RPMI7951 (cell line): ENCODE data around the gene MYO6. TPM values are rescaled to one million over a fixed set of nuclear protein-coding genes. Genes with fewer than 3 reads are reported as not detected.

Experiments
- DNase-seq: peaks from one replicate; pipeline ENCODE4 v3.0.0-alpha.2; 2012; ENCODE audit warnings: low read depth
- total RNA-seq: library from RNA; depleted of rRNA; stranded (reverse); fragments of >200 nt; shearing (Covaris generic); gene quantifications from 2 replicates; pipeline ENCODE4 v1.2.3, GENCODE V29; 2014

MYO6 gene
- total RNA-seq, 1 experiment from 2014 or later = 6.0 TPM

DNA sequence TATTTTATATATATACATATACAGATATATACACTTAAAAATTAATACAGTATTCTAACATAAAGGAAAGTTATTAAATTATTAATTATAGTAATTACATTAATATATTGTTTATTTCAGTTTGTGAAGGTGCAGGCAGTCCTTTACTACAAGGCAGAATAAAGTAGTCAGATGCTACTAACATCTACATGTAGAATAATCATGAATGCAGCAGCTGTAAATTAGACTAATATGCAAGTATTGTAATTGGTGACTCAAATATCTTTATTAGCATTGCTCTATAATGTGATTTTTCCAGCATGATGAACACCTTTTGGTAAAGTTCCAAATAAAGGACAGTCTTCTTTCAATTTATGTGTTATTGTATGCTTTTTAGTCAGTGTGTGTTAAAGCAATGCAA lies 17.3 kb downstream of the MYO6 start:
- no peak for DNase-seq

DNA sequence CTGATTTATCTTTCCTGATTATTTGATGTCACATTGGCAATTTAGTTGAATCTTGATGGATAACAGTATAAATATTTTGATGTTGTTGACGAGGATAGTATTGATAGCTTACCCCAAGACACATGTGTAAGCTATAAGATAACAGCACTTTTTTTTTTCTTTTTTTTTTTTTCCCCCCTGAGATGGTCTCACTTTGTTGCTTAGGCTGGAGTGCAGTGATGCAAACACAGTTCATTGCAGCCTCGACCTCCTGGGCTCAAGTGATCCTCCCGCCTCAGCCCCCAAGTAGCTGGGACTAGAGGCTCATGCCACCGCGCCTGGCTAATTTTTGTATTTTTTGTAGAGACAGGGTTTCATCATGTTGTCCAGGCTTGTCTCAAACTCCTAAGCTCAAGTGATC lies 21.8 kb downstream of the MYO6 start:
- DNase-seq = no peak

GRCh38 chr6:75775219-75775618 lies 26.2 kb downstream of the MYO6 start:
- DNase-seq = peak; percentile 13

- DNase-seq = no peak
Measured at GRCh38 chr6:75776461-75776860, 27.4 kb downstream of the MYO6 start.

GRCh38 chr6:75778757-75779156 lies 29.7 kb downstream of the MYO6 start:
- DNase-seq = no peak

DNA sequence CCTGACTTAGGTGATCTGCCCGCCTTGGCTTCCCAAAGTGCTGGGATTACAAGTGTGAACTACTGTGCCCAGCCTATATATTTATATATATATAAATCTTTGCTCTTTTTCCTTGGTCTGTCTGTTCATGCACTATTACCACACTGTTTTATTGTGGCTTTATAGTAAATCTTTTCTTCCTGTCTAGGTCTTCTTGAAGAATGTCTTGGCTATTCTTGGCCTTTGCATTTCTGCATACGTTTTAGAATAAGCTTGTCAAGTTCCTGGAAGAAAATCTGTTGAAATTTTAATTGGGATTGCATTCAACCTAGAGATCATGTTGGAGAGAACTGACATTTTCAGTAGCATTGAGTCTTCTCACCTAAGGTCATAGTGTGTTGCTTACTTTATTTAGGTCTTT lies 37.1 kb downstream of the MYO6 start:
- no peak for DNase-seq

DNA sequence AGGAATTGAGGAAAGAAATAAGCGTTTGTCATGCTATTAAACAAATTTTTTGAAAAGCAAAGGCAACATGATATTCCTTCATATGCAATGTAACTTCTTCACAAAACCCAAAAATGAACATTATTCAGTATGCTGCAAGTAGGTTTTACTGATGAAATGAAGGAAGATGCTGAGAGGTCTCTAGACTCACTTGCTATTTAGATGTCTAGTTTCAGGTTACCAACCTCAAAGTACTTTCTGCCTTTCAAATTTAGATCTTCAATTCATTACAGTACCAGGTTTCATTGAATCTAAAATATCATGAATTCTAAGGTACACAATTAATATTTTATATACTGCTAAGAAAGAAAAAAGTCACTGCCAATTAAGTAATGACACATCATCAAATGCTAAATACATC lies 39.9 kb downstream of the MYO6 start:
- DNase-seq = no peak

DNA sequence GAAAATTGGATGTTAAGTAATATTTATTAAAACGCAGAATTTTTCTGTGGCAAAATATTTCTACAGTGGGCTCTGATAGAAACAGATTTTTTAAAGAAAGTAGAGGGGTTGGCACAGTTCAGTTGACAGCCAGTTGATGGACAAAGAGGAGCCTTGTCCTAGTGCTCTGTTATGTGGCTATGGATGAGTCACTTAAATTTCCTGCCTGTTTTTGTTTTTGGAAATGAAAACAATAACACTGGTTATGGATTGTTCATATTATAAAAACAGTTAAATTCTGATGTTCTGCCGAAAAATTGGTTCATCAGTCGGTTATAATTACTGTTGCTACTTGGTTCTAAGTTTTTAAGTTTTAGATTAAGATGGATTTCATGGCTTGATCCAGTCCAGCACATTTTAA lies 42.8 kb downstream of the MYO6 start:
- peak; percentile 25 for DNase-seq

- DNase-seq = no peak
Measured at GRCh38 chr6:75794351-75794846, 45.4 kb downstream of the MYO6 start.

DNA sequence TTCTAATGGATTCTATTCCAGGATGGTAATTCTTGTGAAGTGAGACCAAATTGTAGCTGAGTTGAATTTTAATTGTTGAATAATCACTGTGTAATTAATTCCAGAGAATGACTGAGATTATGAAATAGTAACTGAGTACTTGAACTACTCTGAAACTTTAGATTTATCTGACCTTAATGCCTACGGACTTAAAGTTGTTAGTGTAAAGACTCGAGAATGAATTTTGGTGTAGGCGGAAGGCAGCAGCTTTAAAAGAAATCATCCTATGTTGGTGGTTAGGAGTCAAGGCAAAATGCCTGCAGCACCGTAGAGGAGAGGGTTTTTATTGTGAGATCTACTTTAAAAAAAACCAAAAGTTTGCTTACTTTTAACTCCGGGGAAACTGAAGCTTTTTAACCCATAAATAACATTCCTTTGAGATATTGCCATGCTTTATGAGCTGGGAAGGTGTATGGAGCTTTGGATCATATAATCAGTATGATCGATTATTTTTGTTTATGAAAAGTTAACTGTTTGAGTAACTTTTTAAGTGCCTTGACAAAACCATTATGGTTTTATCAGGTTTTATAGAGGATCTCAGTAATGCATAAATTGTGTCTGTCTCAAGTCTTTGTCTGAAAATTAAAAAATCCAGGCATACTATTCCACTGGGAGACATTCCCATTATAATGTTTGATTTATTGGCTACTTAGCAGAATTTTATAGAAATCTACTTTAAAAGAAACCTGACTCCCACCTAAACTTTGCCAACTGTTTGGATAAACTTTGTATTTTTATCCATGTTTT lies 46.1 kb downstream of the MYO6 start:
- DNase-seq = no peak

GRCh38 chr6:75796723-75797122 lies 47.7 kb downstream of the MYO6 start:
- DNase-seq = no peak

GRCh38 chr6:75800133-75800532 lies 51.1 kb downstream of the MYO6 start:
- DNase-seq = no peak

DNA sequence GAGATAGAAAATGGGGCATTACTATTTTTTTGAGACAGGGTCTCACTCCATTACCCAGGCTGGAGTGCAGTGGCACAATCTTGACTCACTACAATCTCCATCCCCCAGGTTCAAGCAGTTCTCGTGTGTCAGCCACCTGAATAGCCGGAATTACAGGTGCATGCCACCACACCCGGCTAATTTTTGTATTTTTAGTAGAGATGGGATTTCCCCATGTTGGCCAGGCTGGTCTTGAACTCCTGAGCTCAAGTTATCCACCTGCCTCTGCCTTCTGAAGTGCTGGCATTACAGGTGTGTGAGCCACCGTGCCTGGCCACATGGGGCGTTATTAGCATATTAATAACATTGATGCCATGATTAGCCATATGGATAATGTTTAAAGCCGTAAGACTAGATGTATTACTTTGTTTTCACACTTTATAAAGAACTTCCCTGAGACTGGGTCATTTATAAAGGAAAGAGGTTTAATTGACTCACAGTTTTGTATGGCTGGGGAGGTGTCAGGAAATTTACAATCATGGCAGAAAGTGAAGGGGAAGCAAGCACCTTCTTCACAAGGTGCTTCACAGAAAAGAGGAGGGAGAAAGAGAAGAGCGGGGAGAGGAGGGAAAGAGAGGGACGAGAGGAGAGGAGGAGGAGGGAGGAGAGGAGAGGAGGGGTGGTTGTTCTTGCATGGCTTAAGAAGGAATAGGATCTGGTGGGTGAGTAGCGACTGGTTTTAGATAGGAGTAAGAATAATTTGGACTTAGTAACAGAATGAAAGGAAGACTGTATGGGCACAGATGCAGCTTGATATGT lies 51.9 kb downstream of the MYO6 start:
- no peak for DNase-seq

GRCh38 chr6:75802366-75802765 lies 53.3 kb downstream of the MYO6 start:
- DNase-seq = peak; percentile 51

GRCh38 chr6:75808507-75808906 lies 59.5 kb downstream of the MYO6 start:
- DNase-seq = no peak

DNA sequence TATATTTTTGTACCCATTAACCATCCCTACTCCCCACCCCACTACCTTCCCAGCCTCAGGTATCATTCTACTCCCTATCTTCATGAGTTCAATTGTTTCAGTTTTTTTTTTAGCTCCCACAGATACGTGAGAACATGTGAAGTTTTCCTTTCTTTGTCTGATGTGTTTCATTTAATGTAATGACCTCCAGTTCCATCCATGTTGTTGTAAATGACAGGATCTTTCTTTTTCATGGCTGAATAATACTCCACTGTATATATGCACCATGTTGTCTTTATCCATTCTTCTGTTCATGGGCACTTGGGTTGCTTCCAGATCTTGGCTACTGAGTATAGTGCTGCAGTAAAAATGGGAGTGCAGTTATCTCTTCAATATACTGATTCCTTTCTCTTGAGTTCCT lies 63.5 kb downstream of the MYO6 start:
- DNase-seq = no peak

DNA sequence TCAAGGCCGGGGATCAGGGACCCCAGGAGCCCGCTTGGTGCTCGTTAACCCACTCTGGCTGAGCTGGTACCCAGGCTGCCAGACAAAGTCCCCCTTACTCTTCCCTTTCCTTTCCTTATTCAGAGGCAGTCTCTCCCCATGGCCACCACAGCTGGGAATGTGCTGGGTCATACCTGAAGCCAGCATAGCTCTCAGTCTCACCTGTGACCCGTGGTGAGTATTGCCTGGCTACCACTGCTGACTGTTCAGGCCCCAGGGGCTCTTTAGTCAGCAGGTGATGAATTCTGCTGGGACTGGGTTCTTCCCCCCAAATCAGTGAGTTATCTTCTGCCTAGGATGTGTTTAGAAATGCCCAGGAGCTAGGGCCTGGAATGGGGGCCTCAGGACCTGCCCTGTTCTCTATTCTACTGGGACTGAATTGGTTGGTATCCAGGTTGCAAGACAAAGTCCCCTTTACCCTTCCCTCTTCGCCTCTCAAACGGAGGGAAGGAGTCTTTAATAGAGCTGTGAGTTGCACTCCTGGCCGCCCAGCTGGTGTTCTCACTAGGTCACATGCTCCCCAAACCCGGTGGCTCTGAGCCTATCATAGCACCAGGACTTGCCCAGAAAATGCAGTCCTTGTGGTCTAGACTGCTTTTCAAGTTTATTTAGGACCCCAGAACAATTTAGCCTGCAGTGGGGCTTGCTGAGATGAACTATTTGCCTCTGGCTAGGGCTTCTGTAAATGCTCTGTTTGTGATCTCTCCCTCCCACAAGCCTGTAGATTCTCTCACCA lies 64.6 kb downstream of the MYO6 start:
- DNase-seq = no peak

DNA sequence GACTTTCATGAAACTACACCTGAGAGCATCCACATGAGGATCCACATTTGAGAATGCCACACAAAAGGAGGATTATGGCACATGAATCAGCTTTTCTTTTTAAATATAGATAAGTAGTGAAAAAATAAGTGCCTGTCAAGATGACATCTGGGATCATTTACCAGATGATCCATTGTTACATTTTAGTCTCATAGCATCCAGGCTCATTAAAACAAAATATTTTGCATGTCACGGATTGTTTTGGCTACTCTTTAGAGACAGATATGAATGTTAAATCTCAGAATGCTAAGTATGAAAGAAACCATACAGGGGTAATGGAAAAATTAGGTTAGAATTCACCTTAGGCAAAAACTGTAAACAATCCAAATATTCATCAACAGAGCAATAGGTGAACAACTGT lies 66.7 kb downstream of the MYO6 start:
- DNase-seq = no peak

DNA sequence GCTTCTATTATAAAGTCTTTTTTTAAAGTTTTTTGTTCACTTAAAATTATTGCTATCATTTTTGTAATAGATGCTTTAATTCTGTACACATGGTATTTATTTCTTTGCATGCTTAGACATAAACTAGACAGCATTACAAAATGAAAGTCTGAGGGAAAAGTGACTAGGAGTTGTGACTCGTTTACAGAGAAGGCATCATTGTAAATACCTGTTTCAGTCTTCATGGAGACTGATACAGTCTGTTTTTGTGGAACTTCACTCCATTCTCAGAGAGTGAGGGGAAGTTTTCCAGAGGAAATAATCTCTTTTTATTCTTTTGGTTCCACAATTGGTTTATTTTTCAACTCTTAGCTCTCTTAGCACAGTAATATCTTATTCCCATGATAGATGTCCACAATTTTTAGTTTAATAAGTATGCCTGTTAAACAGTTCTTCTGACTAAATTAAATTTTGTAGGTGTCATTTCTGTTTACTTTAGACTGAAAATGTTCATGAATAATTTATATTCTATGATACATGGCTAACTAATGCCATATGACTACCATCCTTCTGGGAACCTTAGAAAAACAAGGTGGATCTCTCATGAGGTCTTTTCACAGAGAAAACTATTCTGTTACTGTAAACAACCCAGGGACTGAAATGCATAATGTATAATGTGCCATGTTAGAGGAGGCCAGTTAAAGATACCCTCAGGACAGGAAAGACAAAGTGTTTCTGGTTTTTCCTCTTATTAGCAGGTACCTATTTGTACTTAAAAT lies 69.2 kb downstream of the MYO6 start:
- no peak for DNase-seq

GRCh38 chr6:75819776-75820487 lies 70.9 kb downstream of the MYO6 start:
- no peak for DNase-seq

- DNase-seq = no peak
Measured at GRCh38 chr6:75824160-75824559, 75.1 kb downstream of the MYO6 start.
